Activated naive CD4-positive, alpha-beta T cell treated with anti-CD3 and anti-CD28 coated beads, Interleukin-2, amount 50 U/mL, for 24 hours (primary cell): Measurements from ENCODE around the gene SOCS3.

ENCODE experiments used
- H3K27ac Mint-ChIP-seq: one replicate; pipeline ENCODE4 v1.8.0; 2021; ENCODE audit warnings: mild to moderate bottlenecking, mixed read lengths
- H3K27me3 Mint-ChIP-seq: one replicate; pipeline ENCODE4 v1.8.0; 2021; ENCODE audit warnings: mixed read lengths
- H3K36me3 Mint-ChIP-seq: one replicate; pipeline ENCODE4 v1.8.0; 2021; ENCODE audit warnings: mixed read lengths
- H3K4me1 Mint-ChIP-seq: one replicate; pipeline ENCODE4 v1.8.0; 2021; ENCODE audit warnings: mixed read lengths
- H3K4me3 Mint-ChIP-seq: one replicate; pipeline ENCODE4 v1.8.0; 2021; ENCODE audit warnings: mild to moderate bottlenecking, mixed read lengths
- H3K9me3 Mint-ChIP-seq: one replicate; pipeline ENCODE4 v1.8.0; 2021; ENCODE audit warnings: mixed read lengths

SOCS3 gene

DNA sequence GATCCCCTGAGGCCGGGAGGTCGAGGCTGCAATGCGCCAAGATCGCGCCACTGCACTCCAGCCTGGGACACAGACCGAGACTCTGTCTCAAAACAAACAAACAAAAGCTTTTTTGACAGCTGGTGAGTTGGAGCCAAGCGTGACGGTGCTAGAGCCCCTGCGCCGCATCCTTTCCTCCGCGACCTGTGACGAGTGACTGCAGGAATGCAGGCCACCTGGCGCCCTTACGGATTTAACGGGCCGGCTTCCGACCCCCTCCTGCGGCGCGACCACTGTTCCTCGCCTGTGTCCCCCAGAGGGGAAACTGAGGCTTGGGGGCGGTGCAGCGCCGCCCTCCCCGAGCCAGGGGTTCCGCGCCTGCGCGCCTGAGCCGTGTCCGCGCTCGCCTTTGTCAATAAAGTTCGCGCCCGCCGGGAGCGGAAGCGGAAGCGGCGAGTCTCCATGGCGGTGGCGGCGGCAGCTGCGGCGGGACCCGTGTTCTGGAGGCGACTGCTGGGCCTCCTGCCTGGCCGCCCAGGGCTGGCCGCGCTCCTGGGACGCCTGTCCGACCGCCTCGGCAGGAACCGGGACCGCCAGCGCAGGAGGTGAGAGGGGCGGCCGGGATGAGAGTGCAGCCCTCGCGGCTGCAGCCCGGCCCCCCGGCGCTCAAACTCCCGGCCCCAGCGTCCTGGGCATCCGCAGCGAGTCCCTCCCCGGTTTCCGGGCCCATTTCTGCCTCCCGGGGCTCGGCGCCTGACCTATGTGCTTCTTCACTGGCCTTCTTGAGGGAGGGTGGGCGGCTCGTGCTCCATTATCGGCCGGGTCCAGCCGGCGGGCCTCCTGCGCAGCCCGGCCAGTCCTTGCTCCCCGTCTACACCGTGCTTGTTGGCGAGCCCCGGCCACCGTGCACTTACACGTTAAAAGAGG is 18.6 kb upstream of the SOCS3 start, which contains the start of gene PGS1:
Gene PGS1 (plus strand): TSS at position 425 of the 906 bp plus-strand sequence. CDS start 17 bp downstream, at position 442.
- no peaks in the 10 kb centered on the region for H3K27me3 Mint-ChIP-seq
- no peaks in the 10 kb centered on the region for H3K9me3 Mint-ChIP-seq
- H3K4me3 Mint-ChIP-seq: peak within 1 kb of the TSS; percentile 86
- peaks cover 49% of the 10 kb centered on the region for H3K4me1 Mint-ChIP-seq
- H3K27ac Mint-ChIP-seq: peak within 1 kb of the TSS; percentile 92
- peaks cover 8% of the 10 kb centered on the region for H3K36me3 Mint-ChIP-seq

DNA sequence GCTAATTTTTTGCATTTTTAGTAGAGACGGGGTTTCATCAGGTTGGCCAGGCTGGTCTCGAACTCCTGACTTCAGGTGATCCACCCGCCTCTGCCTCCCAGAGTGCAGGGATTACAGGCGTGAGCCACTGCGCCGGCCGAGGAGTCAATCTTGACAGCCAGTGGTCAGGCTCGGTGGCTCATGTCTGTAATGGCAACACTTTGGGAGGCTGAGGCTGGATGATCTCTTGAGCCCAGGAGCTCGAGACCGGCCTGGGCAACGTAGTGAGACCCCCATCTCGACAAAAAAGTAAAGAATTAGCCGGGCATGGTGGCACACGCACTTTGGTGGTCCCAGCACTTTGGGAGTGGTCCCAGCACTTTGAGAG is 18.0 kb upstream of the SOCS3 start:
- H3K9me3 Mint-ChIP-seq: no peaks in the 10 kb centered on the region
- peak overlapping the region; percentile 57 for H3K27ac Mint-ChIP-seq
- no peaks in the 10 kb centered on the region for H3K27me3 Mint-ChIP-seq
- peak overlapping the region; percentile 86 for H3K4me3 Mint-ChIP-seq
- H3K4me1 Mint-ChIP-seq: peaks cover 43% of the 10 kb centered on the region
- H3K36me3 Mint-ChIP-seq: peaks cover 8% of the 10 kb centered on the region

DNA sequence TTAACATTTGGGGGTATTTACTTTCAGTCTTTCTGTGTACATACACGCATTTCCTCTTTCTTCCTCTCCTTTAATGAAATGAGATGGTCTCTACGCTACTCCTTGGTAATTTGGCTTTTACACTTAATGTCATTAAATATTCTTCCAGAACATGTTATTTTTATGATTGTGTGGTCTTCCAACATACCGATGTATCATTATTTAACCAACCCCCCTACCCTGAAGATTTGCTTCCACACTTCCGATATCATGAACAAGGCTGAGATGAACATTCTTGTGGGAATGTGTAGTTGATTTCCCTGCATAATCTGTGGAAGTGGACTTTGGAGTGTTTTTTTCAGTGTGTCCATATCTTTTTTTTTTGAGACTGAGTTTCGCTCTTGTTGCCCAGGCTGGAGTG is 16.3 kb upstream of the SOCS3 start:
- peaks cover 6% of the 10 kb centered on the region for H3K36me3 Mint-ChIP-seq
- H3K4me1 Mint-ChIP-seq: peaks cover 28% of the 10 kb centered on the region
- H3K27me3 Mint-ChIP-seq: no peaks in the 10 kb centered on the region
- H3K9me3 Mint-ChIP-seq: no peaks in the 10 kb centered on the region
- no peak overlapping the region for H3K4me3 Mint-ChIP-seq
- peak overlapping the region; percentile 48 for H3K27ac Mint-ChIP-seq

DNA sequence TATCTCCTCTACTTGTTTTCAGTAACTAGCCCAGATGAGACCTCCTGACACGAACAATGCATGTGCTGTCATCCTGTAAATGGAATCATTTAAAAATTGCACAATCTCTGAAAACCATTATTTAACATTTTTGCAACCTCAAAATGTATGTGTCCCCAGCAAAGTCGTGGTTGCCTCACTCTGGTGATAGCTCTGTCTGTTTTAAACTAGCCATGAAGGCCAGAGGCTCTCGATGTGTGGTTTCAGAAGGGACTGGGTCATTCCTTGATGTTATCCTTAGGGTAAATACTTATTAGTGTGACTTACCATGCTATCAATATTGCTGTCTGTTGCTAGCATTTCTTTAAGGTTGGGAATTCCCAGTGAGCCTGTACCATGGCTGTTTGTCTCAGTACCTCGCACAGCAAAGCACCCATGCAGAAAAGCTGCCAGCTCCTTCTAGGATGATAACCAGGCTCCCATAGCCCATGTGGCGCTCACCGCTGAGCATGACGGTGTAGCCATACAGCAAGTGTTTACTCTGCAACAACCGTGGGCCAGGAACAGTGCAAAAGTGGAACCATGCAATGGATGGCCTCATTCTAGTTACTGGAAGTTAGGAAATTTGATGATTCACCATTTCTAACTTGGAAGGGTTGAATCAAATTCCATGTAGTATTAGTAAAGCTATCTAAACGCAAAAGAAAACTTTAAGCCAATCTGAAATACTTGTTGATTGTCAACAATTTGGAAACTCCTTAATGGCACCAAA is 15.7 kb upstream of the SOCS3 start:
- Mint-ChIP-seq H3K4me3 (no peak overlapping the region), H3K9me3 (no peaks in the 10 kb centered on the region), H3K27ac (no peak overlapping the region), H3K4me1 (peaks cover 22% of the 10 kb centered on the region), H3K27me3 (no peaks in the 10 kb centered on the region), H3K36me3 (peaks cover 6% of the 10 kb centered on the region)

DNA sequence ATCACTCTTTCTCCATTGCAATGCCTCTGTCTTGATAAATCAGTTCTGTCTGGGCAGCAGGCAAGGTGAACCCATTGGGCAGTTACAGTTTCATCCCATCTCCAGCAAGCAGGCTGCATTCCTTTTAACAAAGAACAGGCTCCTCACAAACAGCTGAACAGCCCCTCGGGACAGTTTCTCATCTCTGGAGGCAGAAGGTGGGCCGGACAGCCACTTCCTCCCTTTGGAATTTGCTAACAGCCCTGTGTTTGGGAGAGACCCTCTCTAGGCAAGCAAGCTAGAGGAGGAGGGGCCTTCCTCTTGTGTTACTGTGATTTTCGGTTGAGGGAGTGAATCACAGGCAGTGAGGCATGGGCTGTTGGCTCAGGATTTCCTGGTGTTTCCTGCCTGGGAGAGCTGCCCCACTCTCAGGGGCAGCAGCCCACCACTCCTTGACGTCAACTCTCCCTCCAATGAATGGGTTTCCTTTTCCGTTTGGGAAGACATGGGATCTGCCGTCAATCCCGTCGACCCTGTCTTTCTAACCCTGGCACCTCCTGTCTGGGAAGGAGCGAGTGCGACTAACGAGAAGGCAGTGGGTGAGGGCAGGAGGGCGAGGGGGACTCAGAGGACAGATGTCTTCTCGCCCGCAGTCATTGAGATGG is 14.9 kb upstream of the SOCS3 start:
- H3K4me1 Mint-ChIP-seq: peaks cover 16% of the 10 kb centered on the region
- no peak overlapping the region for H3K4me3 Mint-ChIP-seq
- peaks cover 1% of the 10 kb centered on the region for H3K36me3 Mint-ChIP-seq
- no peaks in the 10 kb centered on the region for H3K27me3 Mint-ChIP-seq
- no peak overlapping the region for H3K27ac Mint-ChIP-seq
- no peaks in the 10 kb centered on the region for H3K9me3 Mint-ChIP-seq

DNA sequence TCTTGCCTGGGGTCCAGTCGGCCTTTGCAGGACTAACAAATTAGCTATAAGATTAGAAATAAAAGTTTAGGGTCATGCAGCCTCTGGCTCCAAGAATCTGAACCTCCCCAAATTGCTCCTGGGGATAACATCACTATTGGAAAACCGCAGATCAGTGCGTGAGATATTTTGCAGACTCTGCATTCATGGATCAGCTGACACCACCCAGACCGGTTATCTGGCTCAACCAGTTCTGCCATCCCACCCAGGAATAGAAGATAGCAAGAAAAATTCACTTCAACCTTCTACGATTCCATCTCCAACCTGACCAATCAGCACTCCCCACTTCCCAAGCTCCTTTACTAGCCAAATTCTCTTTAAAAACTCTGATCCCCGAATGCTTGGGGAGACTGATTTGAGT is 14.3 kb upstream of the SOCS3 start:
- Mint-ChIP-seq H3K27me3 (no peaks in the 10 kb centered on the region), H3K9me3 (no peaks in the 10 kb centered on the region), H3K27ac (no peak overlapping the region), H3K36me3 (peaks cover 1% of the 10 kb centered on the region), H3K4me3 (no peak overlapping the region), H3K4me1 (peaks cover 13% of the 10 kb centered on the region)

DNA sequence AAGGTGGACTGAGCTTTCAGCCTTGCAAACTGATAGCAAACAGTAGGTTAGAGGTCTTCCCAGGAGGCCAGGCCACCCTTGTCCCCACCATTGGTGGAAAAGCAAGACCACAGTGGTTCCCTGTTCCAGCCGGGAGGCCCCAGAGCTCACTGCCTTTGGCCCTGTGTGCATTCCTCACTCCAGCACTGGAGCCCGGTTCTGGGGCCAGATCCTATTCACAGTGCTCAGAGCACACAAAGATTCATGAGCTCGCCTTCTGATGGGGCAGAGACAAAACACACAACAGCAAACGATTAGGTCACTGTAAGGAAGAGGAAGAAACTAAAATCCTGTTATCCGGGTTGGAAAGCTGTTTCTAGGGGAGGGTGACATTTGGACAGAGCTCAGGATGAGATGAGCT is 13.0 kb upstream of the SOCS3 start:
- no peaks in the 10 kb centered on the region for H3K27me3 Mint-ChIP-seq
- H3K4me3 Mint-ChIP-seq: no peak overlapping the region
- H3K27ac Mint-ChIP-seq: peak overlapping the region; percentile 30
- no peaks in the 10 kb centered on the region for H3K9me3 Mint-ChIP-seq
- H3K4me1 Mint-ChIP-seq: peaks cover 9% of the 10 kb centered on the region
- no peaks in the 10 kb centered on the region for H3K36me3 Mint-ChIP-seq

DNA sequence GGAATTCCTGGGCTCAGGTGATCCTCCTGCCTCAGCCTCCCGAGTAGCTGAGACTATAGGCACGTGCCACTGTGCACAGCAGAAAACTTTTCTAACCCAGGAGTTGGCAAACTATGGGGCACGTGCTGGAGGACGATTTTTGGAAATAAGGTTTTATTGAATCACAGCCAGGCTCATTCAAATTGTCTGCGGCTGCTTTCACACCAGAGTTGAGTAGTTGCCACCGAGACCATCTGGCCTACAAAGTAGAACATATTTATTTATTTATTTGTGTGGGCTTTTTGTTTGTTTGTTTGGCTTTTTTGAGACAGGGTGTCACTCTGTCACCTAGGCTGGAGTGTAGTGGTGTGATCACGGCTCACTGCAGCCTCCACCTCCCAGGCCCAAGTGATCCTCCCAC is 11.2 kb upstream of the SOCS3 start:
- H3K27me3 Mint-ChIP-seq: no peaks in the 10 kb centered on the region
- H3K4me1 Mint-ChIP-seq: peaks cover under 1% of the 10 kb centered on the region
- H3K9me3 Mint-ChIP-seq: no peaks in the 10 kb centered on the region
- H3K27ac Mint-ChIP-seq: no peak overlapping the region
- no peaks in the 10 kb centered on the region for H3K36me3 Mint-ChIP-seq
- H3K4me3 Mint-ChIP-seq: no peak overlapping the region

DNA sequence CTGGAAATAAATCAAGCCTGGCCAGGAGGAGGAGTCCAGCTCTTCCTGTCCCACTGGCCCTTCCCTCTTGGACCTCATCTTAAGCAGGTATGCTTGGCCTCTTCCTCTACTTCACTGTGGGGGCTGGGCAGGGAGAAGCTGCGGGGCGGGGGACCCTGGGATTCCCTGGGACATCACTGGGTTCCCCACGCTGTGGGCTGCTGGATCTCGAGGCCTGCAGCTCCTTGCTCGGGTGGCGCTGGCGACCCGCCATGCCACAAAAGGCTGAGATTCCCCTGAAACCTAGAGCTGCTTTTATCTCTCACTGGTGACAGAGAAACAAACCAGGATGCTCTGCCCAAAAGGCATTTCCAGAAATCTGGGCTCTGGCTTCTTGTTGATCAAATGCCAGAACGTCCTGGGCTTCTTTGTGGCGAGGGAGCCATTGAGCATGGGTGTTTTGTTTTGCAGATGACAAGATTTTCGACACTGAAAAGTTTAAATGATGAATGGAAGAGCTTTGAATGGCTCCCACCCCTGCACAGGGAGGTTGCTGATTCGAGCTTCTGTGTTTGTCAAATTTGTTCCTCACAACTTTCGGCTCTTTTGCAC is 10.0 kb upstream of the SOCS3 start:
- Mint-ChIP-seq H3K4me1 (peaks cover 3% of the 10 kb centered on the region), H3K4me3 (no peak overlapping the region), H3K36me3 (no peaks in the 10 kb centered on the region), H3K27me3 (no peaks in the 10 kb centered on the region), H3K9me3 (no peaks in the 10 kb centered on the region), H3K27ac (no peak overlapping the region)

DNA sequence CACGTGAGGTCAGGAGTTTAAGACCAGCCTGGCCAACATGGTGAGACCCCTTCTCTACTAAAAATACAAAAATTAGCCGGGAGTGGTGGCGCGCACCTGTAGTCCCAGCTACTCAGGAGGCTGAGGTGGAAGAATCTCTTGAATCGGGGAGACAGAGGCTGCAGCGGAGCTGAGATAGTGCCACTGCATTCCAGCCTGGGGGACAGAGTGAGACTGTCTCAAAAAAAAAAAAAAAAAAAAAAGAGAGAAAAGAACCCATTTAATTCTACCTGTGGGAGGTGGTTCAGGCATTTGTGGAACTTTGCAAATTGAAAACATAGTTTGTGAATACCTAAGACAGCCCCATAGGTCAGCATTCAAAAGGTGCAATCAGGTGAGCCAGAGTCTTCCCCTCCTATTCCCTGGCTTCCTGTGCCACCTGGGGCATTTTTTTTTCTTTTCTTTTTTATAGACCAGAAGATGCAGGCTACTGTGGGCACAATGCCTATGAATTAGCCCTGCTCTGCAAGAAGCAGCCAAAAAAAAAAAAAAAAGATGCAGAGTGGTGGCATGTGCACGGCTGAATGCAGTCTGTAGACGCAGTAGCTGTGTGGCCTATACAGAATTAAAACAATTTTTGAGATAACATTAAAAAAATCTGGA is 9.1 kb upstream of the SOCS3 start:
- H3K9me3 Mint-ChIP-seq: no peaks in the 10 kb centered on the region
- H3K4me3 Mint-ChIP-seq: no peak overlapping the region
- H3K4me1 Mint-ChIP-seq: peaks cover 11% of the 10 kb centered on the region
- H3K36me3 Mint-ChIP-seq: no peaks in the 10 kb centered on the region
- H3K27me3 Mint-ChIP-seq: no peaks in the 10 kb centered on the region
- H3K27ac Mint-ChIP-seq: no peak overlapping the region

DNA sequence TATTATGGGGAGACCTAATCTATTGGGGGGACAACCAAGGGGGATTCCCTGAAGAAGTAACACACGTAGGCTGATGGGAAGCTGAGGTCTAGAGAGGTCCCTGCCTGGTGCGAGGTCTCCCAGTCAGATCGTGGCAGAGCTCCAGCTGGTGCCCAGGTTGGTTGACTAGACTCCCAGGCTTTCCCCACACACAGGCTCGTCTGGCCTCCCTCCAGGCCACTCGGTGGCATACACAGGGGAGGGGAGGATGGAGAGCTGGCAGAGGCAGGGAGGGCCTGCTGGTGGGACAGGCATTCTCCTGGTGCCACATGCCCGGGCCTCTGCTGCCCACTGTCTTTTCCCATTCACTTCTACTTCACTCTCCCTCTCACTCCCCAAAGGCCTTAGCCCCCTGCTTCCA is 8.5 kb upstream of the SOCS3 start:
- H3K9me3 Mint-ChIP-seq: no peaks in the 10 kb centered on the region
- H3K4me1 Mint-ChIP-seq: peaks cover 11% of the 10 kb centered on the region
- no peaks in the 10 kb centered on the region for H3K36me3 Mint-ChIP-seq
- no peaks in the 10 kb centered on the region for H3K27me3 Mint-ChIP-seq
- no peak overlapping the region for H3K4me3 Mint-ChIP-seq
- no peak overlapping the region for H3K27ac Mint-ChIP-seq

DNA sequence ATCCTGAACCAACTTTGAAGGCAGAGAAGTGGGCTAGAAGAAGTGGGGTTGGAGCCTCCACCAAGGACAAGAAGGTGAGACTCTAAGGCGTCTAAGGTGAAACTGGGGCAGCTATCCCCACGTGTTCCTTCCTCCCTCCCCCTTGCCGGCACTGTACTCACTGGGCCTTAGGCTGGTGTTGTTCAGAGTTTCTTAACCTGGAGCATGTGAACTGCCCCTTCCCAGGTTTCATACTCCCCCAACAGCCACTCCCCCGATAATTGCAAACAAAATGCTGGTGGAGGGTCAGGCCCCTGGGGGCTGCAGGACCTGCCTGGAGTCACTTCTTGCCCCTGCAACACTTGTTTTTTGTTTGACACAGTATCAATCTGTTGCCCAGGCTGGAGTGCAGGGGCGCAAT is 7.3 kb upstream of the SOCS3 start:
- H3K27me3 Mint-ChIP-seq: no peaks in the 10 kb centered on the region
- H3K36me3 Mint-ChIP-seq: no peaks in the 10 kb centered on the region
- no peak overlapping the region for H3K27ac Mint-ChIP-seq
- peaks cover 11% of the 10 kb centered on the region for H3K4me1 Mint-ChIP-seq
- H3K4me3 Mint-ChIP-seq: no peak overlapping the region
- H3K9me3 Mint-ChIP-seq: no peaks in the 10 kb centered on the region

DNA sequence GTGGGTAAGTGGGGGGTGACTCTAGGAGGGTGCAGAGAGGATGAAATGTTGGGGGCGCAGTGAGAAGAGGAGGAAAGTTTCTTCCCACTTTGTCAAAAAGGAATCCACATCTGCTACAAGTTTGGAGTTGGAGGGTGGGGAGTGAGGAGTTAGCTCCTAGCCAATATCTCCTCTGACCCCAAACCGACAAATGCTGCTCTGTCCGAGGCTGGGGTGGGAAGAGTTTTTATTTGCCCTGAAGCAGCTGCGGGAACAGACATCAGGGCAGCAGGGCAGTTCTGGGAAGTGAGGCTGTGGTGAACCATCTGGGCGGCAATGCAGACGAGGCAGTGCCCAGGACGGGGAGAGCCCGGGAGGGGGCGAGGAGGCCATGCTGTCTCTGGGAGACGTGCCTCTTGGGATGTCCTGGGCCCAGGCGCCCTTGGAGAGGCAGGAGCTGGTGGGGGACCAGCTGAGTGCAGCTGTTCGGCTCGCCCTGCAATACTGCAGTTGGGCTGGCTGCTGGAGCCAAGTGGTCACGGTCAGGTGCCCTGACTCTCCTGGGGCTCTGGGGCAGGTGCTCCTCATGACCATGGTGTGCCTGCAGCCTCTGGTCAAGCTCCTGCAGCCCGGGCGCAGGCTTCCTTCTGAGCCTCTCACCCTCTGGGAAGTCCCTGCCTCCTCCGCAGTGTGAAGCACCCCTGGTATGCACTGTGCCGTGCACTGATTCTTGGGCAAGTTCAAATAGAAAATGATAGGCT is 6.4 kb upstream of the SOCS3 start:
- Mint-ChIP-seq H3K27ac (no peak overlapping the region), H3K36me3 (no peaks in the 10 kb centered on the region), H3K27me3 (no peaks in the 10 kb centered on the region), H3K4me3 (no peak overlapping the region), H3K9me3 (no peaks in the 10 kb centered on the region), H3K4me1 (peaks cover 11% of the 10 kb centered on the region)

DNA sequence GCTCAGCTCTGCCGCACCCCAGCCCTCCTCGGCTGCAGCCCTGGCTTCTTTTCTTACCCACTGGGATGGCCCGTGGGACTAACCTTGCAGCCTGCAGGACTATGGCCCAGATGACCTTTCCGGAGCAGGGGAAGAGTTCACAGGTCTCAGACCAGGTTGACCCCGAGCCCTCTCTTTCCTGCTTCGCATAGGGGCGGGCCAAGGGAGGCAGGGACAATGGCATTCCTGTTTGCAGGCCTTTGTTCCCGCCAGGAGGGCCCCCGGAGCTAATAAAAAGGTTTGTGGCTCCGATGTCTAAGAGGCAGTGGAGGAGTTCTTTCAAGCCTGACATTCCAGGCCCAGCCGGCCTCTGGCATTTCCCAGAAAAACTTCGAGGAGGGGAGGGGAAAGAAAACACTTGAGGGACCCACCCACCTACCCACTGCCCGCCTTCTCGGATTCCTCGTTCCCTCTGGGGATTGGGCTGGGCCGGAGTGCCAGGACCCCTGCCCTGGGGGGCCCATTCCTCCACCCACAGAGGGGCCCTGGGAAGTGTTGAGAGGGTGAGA is 5.8 kb upstream of the SOCS3 start:
- no peaks in the 10 kb centered on the region for H3K9me3 Mint-ChIP-seq
- no peaks in the 10 kb centered on the region for H3K27me3 Mint-ChIP-seq
- no peak overlapping the region for H3K27ac Mint-ChIP-seq
- H3K36me3 Mint-ChIP-seq: no peaks in the 10 kb centered on the region
- peaks cover 18% of the 10 kb centered on the region for H3K4me1 Mint-ChIP-seq
- H3K4me3 Mint-ChIP-seq: no peak overlapping the region
